Neural crest cell (in vitro differentiated cells): ENCODE measurements around the gene AIG1. TPM values are rescaled to one million over a fixed set of nuclear protein-coding genes. Genes with fewer than 3 reads are reported as not detected.

Experiments
- DNase-seq: peaks from one replicate; pipeline ENCODE4 v3.0.0; 2021; ENCODE audit warnings: low read depth, mixed read lengths, low spot score
- H3K27ac Mint-ChIP-seq: one replicate; pipeline ENCODE4 v1.8.0; 2021; ENCODE audit warnings: mild to moderate bottlenecking, mixed read lengths; ENCODE audit not compliant: unreplicated experiment
- H3K27me3 Mint-ChIP-seq: 2 replicates; pipeline ENCODE4 v1.8.0; 2021; ENCODE audit warnings: low read depth, mild to moderate bottlenecking, mixed read lengths
- H3K36me3 Mint-ChIP-seq: 2 replicates; pipeline ENCODE4 v1.8.0; 2021; ENCODE audit warnings: low read depth, mild to moderate bottlenecking, mixed read lengths
- H3K4me1 Mint-ChIP-seq: 2 replicates; pipeline ENCODE4 v1.8.0; 2021; ENCODE audit warnings: mixed read lengths
- H3K4me3 Mint-ChIP-seq: one replicate; pipeline ENCODE4 v1.8.0; 2021; ENCODE audit warnings: mild to moderate bottlenecking, mixed read lengths
- H3K9me3 Mint-ChIP-seq: 2 replicates; pipeline ENCODE4 v1.8.0; 2021; ENCODE audit warnings: mixed read lengths
- CTCF ChIP-seq: fragments of 200-600 bp; sonication (generic); conservative IDR thresholded peaks from 2 replicates; pipeline ENCODE4 v1.5.0; 2021; ENCODE audit warnings: antibody characterized with exemption, mild to moderate bottlenecking
- total RNA-seq: library from RNA; stranded (reverse); gene quantifications from 2 replicates; pipeline ENCODE4 v1.2.1, GENCODE V29; 2021

AIG1 gene
- total RNA-seq, 1 donor from 2014 or later = 22.9 TPM

- no peaks in the 10 kb centered on the region for H3K4me1 Mint-ChIP-seq
These were observed 268.2 kb downstream of the AIG1 start for GRCh38 chr6:143328876-143329275.

GRCh38 chr6:143329323-143329722 lies 268.6 kb downstream of the AIG1 start:
- no peaks in the 10 kb centered on the region for H3K27me3 Mint-ChIP-seq
- H3K4me3 Mint-ChIP-seq = no peak overlapping the region
- H3K36me3 Mint-ChIP-seq = peaks cover 3% of the 10 kb centered on the region
- no peaks in the 10 kb centered on the region for H3K9me3 Mint-ChIP-seq
- H3K4me1 Mint-ChIP-seq = peaks cover 2% of the 10 kb centered on the region
- no peak overlapping the region for H3K27ac Mint-ChIP-seq
- no peak for TF ChIP-seq CTCF
- no peak for DNase-seq

More at GRCh38 chr6:143328876-143329275, 268.2 kb downstream of the AIG1 start:
- H3K27ac Mint-ChIP-seq = no peak overlapping the region
- TF ChIP-seq CTCF = no peak
- H3K4me3 Mint-ChIP-seq = no peak overlapping the region
- DNase-seq = no peak
- no peaks in the 10 kb centered on the region for H3K9me3 Mint-ChIP-seq
- H3K27me3 Mint-ChIP-seq = no peaks in the 10 kb centered on the region
- peaks cover 3% of the 10 kb centered on the region for H3K36me3 Mint-ChIP-seq

- Mint-ChIP-seq H3K4me3 (no peak overlapping the region), H3K36me3 (peaks cover 3% of the 10 kb centered on the region), H3K4me1 (peaks cover 3% of the 10 kb centered on the region), H3K27ac (no peak overlapping the region), H3K27me3 (no peaks in the 10 kb centered on the region), H3K9me3 (no peaks in the 10 kb centered on the region)
- DNase-seq = no peak
- TF ChIP-seq CTCF = no peak
These were observed 270.7 kb downstream of the AIG1 start for GRCh38 chr6:143331362-143331761.

- DNase-seq = no peak
- no peak overlapping the region for H3K4me3 Mint-ChIP-seq
- no peaks in the 10 kb centered on the region for H3K9me3 Mint-ChIP-seq
- H3K36me3 Mint-ChIP-seq = peaks cover 5% of the 10 kb centered on the region
- no peak overlapping the region for H3K27ac Mint-ChIP-seq
- no peak for TF ChIP-seq CTCF
- no peaks in the 10 kb centered on the region for H3K27me3 Mint-ChIP-seq
- H3K4me1 Mint-ChIP-seq = peaks cover 3% of the 10 kb centered on the region
These were observed 271.6 kb downstream of the AIG1 start for GRCh38 chr6:143332153-143332845.

- no peaks in the 10 kb centered on the region for H3K9me3 Mint-ChIP-seq
- peak overlapping the region; percentile 36 for H3K27ac Mint-ChIP-seq
- H3K36me3 Mint-ChIP-seq = peaks cover 5% of the 10 kb centered on the region
- no peak for DNase-seq
- H3K4me1 Mint-ChIP-seq = peaks cover 3% of the 10 kb centered on the region
- TF ChIP-seq CTCF = no peak
- H3K27me3 Mint-ChIP-seq = no peaks in the 10 kb centered on the region
- no peak overlapping the region for H3K4me3 Mint-ChIP-seq
These were observed 272.4 kb downstream of the AIG1 start for GRCh38 chr6:143333081-143333480.
